Right lung (tissue), 5 donors: Measurements from ENCODE around the gene DHX34. TPM values are rescaled to one million over a fixed set of nuclear protein-coding genes. Genes with fewer than 3 reads are reported as not detected.
"Not testable (repeated sequence)": the region's sequence is repeated elsewhere in the genome, so short reads cannot be mapped to it uniquely, and the experiment has no call there.

Experiments used
- DNase-seq, 2 donors: peaks; one replicate each; pipeline ENCODE4 v3.0.0-alpha.2; 2013
- polyA plus RNA-seq, 5 donors: library from polyadenylated mRNA; unstranded; fragments of 120-200 nt; gene quantifications; one replicate each; pipeline versions ENCODE4 v1.2.1 to v1.2.3, GENCODE V29; 2013; ENCODE audit warnings: inconsistent platforms in 1 of 5, low replicate concordance in 1 of 5; ENCODE audit not compliant: insufficient read length in 5 of 5, insufficient read depth in 1 of 5

DHX34 gene
- polyA plus RNA-seq, 5 donors = 10.5 to 18.9 (median 14.3) TPM

DNA sequence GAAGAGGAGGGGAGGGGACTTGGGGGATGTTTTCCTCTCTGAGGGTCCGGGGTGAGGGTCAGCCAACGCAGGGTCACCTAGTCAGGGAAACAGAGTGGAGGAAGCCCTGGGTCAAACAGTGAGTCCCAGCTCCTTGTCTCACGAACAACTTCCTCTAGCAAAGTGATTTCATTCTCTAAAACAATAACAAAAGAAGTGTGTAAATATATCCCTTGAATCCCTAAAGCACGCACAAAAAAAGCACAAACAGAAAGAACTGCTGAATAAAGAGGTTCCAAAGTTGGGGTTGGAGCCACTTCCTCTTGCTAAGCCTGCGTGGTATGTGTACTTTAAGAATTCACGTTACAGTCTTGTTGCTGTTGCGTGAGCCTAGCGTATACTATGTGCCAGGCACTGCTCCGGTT is 18.6 kb upstream of the DHX34 start:
- no peak for DNase-seq

DNA sequence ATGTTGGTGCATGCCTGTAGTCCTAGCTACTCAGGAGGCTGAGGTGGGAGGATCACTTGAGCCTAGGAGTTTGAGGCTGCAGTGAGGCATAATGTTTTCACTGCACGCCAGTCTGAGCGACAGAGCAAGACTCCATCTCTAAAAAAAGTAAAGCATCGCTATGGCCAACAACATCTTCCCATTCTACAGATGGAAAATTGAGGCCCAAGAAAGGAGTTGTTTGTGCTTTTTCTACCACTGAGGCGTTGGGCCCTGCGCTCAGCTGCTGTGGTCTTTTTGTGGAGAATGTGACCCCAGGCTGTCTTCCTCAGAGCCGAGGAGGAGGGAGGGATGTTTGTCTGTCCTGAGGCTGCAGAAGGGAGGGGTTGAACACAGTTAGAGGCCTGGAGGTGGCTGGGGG is 17.6 kb upstream of the DHX34 start:
- no peak for DNase-seq

DNA sequence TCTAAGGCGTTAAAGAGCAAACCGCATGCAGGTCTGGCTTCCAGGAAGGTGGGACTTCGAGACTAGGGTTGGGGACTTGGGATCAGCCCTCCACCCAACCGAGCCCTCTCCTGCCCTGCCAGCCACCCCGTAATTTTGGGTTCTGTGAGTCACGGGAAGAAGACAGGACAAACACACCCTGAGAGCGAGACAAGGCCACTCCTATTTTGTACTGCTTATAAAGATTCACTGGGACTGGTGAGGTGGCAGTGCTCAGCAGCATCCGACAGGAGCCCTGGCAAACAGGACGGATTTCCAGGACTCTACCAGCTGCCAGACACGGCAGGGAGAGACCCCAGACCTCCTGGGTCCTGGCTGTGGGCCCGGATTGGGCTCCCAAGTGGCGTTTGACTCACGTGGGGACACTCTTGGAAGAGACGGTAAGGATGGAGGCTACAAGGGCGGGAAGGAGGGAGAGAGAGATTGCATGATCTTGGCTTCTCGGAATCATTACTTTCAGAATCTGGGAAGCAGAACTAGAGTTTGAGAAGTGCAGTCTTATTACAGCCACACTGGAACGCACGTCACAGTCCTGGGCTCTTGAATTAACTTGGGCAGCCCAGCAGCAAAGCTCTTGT is 17.1 kb upstream of the DHX34 start, which contains the start of gene C5AR2:
TSS of gene C5AR2 (plus strand) at position 245 of the 617 bp plus-strand sequence. CDS start 8,625 bp downstream, outside the sequence.
- DNase-seq = no peak

GRCh38 chr19:47336765-47337718 is 12.1 kb upstream of the DHX34 start:
- DNase-seq = not testable (repeated sequence)

DNA sequence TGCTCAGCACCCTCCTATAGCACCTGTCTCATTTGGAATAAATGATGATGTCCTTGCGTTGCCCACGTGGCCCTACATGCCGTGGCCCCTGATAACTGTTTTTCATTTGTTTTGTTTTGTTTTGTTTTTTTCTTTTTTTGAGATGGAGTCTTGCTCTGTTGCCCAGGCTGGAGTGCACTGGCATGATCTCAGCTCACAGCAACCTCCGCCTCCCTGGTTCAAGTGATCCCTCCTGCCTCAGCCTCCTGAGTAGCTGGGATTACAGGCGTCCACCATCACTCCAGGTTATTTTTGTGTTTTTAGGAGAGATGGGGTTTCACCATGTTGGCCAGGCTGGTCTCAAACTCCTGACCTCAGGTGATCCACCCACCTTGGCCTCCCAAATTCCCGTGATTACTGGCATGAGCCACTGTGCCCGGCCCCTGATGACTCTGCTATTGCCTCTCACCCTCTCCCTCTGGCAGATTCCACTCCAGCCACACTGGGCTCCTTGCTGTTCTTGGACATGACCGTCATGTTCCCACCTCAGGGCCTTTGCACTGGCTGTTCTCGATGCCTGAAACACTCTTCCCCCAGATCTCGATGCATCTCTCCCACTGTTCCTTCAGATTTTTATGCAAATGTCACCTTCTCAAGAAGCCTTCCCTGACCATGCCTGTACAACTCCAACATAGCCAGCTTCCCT is 9.8 kb upstream of the DHX34 start:
- DNase-seq = no peak

DNA sequence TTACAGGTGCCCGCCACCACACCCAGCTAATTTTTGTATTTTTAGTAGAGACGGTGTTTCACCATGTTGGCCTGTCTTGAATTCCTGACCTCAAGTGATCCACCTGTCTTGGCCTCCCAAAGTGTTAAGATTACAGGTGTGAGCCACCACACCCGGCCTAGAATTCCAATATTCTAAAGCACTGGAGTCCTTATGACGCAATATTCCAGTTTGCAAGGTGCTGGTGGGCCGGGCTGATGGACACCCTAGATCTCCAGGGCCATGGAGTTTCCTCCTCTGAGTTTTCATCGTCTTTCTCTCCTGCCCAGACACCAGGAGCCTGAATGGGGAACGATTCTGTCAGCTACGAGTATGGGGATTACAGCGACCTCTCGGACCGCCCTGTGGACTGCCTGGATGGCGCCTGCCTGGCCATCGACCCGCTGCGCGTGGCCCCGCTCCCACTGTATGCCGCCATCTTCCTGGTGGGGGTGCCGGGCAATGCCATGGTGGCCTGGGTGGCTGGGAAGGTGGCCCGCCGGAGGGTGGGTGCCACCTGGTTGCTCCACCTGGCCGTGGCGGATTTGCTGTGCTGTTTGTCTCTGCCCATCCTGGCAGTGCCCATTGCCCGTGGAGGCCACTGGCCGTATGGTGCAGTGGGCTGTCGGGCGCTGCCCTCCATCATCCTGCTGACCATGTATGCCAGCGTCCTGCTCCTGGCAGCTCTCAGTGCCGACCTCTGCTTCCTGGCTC is 8.5 kb upstream of the DHX34 start:
- DNase-seq = no peak

GRCh38 chr19:47341734-47342133 is 7.4 kb upstream of the DHX34 start:
- DNase-seq = no peak

DNA sequence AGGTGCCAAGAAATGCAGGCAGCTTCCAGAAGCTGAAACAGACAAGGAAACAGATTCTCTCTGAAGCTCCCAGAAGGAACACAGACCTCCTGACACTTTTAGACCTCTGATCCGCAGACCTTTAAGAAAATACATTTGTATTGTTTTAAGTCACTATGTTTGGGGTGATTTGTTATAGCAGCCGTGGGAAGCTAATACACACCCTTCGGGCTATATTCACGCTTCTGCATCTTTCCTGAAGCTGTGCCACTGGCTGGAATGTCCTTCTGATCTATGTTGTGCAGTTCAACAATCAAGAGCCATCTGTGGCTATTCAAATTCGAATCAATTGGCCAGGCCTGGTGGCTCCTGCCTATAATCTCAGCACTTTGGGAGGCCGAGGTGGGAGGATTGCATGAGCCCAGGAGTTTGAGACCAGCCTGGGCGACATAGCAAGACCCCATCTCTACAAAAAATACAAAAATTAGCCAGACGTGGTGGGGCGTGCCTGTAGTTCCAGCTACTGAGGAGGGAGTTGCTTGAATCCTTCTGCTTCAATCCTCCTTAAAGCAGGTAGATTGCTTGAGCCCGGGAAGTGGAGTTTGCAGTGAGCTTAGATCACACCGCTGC is 5.8 kb upstream of the DHX34 start:
- DNase-seq = no peak

DNA sequence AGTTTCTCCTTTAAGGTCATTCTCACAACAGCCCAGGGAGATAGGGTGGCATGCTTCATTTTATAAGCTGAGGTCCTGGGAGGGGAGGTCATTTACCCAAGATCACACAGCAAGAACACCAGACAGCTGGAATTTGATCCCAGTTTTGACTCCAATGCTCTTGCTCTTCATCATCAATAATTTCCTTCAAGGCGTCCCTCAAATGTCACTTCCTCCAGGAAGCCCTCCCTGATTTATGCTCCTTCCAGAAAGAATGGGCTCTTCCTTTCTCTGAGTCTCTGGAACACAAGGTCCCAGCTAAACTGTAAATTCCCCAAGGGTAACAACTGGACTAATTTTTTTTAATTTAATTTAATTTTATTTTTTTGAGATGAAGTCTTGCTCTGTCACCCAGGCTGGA is 4.7 kb upstream of the DHX34 start:
- DNase-seq = no peak

DNA sequence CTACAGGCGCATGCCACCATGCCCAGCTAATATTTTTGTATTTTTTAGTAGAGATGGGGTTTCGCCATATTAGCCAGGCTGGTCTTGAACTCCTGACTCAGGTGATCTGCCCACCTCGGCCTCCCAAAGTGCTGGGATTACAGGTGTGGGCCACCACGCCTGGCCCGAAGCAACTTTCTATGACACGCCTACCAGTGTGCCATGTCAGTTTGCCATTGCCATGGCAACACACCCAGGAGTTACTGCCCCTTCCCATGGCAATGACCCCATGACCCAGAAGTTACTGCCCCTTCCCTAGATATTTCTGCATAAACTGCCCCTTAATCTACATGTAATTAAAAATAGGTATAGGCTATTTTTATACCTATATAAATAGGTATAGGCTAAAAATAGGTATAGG is 3.1 kb upstream of the DHX34 start:
- not testable (repeated sequence) for DNase-seq

DNA sequence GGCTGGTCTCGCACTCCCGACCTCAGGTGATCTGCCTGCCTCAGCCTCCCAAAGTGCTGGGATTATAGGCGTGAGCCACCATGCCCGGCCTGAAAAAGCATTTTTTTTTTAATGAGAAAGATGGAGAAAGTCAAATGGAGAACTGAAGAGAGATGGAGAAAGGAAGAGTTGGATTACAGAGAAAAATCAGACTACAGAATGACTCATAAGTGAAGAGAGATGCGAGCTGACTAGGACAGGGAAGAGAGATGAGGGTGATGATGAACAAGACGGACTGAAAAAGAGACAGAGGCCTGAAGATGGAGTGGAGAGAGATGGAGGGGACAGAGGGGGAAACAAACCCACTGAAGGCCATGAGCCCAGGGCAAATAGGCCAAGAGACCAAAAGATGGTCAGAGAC is 1.5 kb downstream of the DHX34 start:
- no peak for DNase-seq

DNA sequence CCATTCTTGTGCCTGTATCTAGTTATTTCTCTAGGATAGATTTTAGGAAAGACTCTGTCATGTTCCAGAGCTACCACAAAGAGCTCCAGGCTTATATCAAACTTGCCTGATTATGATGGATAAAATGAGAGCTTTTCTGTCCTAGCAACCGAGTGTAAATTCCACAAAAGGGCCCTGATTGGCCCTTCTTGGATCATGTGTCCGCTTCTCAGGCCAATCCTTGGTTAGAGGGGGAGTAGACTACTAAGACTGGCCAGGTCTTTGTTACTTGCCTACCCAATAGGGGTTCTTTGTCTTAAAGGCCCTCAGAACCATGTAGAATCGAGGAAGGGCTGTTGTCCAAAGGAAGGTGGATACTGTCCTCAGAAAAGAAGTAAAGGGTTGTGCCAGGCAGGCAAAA is 2.4 kb downstream of the DHX34 start:
- no peak for DNase-seq

- DNase-seq = no peak
Measured at GRCh38 chr19:47352095-47352494, 3.0 kb downstream of the DHX34 start.

DNA sequence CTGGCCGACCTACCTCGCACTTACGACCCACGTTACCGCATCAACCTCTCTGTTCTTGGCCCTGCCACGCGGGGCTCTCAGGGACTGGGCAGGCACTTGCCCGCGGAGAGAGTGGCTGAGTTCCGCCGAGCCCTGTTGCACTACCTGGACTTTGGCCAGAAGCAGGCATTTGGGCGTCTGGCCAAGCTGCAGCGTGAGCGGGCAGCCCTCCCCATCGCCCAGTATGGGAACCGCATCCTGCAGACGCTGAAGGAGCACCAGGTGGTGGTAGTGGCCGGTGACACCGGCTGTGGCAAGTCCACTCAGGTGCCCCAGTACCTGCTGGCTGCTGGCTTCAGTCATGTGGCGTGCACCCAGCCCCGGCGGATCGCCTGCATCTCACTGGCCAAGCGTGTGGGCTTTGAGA is 4.2 kb downstream of the DHX34 start:
- no peak for DNase-seq

GRCh38 chr19:47356900-47357299 is 7.8 kb downstream of the DHX34 start:
- no peak for DNase-seq

GRCh38 chr19:47357788-47358680 is 8.9 kb downstream of the DHX34 start:
- no peak for DNase-seq

DNA sequence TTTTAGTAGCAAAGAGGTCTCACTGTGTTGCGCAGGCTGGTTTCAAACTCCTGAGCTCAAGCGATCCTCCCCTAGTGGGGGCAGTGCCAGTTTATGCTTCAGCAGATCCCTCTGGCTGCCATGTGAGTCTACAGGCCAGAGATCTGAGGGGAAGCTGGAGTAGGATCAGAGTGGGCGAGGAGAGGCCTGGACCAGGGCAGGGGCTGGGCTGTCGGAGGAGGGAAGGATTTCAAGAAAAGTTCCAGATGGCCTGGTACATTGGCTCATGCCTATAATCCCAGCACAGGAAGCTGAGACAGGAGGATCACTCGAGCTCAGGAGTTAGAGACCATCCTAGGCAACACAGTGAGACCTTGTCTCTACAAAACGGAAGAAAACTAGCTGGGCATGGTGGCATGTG is 9.8 kb downstream of the DHX34 start:
- DNase-seq = no peak

DNA sequence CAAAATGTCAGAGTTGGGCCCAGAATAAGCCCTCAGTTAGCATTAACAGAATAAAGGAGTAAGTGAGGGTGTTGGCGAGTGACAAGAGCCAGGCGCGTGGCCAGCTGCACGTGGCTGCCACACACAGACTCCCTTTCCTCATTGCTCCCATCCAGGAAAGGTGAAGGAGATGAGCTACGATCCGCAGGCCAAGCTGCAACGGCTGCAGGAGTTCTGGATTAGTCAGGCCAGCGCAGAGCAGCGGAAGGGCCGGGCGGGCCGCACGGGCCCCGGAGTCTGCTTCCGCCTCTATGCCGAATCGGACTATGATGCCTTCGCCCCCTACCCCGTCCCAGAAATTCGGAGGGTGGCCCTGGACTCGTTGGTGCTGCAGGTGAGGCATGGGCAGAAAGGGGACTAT is 13.2 kb downstream of the DHX34 start:
- DNase-seq = no peak

DNA sequence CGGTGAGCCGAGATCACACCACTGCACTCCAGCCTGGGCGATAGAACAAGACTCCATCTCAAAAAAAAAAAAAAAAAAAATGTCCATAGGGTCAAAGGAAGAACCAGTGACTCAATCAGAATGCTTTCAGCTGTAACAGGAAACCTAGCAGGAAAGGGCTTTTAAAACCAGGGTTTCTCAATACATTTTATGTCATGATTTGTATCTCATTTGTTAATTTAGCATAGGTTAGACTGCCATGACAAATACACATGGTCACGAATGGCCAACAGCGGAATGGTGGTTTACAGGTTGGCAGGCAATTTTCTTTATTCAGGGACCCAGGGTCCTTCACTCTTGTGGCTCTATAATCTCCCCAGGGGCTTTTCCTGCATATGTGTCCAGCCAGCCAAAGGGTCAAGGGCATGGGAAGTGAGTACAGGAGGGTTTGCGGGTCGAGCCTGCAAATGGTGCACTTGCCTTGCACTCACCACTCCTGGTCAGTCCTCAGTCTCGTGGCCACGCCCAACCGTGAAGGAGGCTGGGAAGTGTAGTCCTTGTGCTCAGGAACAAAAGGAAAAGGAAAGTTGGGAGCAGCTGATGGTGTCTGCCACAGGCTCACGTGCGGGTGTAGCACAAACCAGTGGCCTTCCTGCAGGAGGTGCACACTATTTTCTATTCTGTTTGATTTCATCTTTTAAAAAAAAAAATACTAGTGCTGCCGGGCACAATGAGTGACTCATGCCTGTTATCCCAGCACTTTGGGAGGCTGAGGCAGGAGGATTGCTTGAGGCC is 14.8 kb downstream of the DHX34 start:
- no peak for DNase-seq

GRCh38 chr19:47365455-47365854 is 16.3 kb downstream of the DHX34 start:
- not testable (repeated sequence) for DNase-seq
